ENCODE results near the gene EYS.

- TF ChIP-seq HDAC8 (tag; IDR thresholded peaks at IDR 0.05), result no peak
- no peak for TF ChIP-seq ZBTB7A (IDR thresholded peaks at IDR 0.05; ENCODE audit: borderline replicate concordance, control insufficient read depth, low read depth, low read length)
- TF ChIP-seq NFYB (IDR thresholded peaks at IDR 0.05; ENCODE audit: extremely low read depth, insufficient read length), result no peak
- no peak for TF ChIP-seq ZNF224 (CRISPR knock-in tag; IDR thresholded peaks at IDR 0.05)
- TF ChIP-seq FOS (IDR thresholded peaks at IDR 0.05; ENCODE audit: extremely low read depth, insufficient read length), result no peak
- TF ChIP-seq, protein P1, sequence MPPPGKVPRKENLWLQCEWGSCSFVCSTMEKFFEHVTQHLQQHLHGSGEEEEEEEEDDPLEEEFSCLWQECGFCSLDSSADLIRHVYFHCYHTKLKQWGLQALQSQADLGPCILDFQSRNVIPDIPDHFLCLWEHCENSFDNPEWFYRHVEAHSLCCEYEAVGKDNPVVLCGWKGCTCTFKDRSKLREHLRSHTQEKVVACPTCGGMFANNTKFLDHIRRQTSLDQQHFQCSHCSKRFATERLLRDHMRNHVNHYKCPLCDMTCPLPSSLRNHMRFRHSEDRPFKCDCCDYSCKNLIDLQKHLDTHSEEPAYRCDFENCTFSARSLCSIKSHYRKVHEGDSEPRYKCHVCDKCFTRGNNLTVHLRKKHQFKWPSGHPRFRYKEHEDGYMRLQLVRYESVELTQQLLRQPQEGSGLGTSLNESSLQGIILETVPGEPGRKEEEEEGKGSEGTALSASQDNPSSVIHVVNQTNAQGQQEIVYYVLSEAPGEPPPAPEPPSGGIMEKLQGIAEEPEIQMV (tag; conservative IDR thresholded peaks at IDR 0.05; ENCODE audit: low read depth), result no peak
- TF ChIP-seq SIX5 (IDR thresholded peaks at IDR 0.05; ENCODE audit: borderline replicate concordance in 1 of 2, insufficient read depth in 1 of 2, low read depth in 1 of 2, low read length in 2 of 2), result no peak
These were observed 1476.5 kb downstream of the EYS start for GRCh38 chr6:64230530-64230929.
